ENCODE measurements around the gene SQSTM1.

Gene SQSTM1

DNA sequence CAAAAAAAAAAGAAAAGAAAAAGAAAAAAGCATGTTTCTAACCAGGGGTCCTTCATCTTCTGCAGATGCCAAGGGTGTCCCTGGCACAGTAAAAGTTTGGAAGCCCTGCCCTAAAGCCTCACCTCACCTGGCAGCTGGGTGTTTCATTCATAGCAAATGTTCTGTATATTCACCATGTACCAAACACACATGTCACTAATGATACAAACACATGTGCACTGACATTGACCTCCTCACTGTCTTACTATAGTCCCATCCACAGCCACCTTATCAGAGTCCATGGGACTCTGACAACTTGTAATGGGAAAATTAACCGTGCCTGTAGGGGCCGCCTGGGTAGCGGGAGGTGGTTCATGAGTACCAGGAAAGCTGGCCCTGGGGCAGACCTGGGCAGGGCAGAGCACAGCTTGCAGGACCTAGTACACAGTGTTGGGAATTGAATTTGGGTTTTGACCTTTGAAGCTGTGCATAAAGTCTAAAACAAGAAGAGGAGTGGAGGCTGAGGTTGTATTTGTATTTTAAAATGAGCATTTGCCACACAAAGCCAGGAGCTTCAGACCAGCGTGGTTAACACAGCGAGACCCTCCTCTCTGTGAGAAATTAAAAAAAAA, 7.6 kb upstream of the SQSTM1 start:
- TF ChIP-seq, protein P1, sequence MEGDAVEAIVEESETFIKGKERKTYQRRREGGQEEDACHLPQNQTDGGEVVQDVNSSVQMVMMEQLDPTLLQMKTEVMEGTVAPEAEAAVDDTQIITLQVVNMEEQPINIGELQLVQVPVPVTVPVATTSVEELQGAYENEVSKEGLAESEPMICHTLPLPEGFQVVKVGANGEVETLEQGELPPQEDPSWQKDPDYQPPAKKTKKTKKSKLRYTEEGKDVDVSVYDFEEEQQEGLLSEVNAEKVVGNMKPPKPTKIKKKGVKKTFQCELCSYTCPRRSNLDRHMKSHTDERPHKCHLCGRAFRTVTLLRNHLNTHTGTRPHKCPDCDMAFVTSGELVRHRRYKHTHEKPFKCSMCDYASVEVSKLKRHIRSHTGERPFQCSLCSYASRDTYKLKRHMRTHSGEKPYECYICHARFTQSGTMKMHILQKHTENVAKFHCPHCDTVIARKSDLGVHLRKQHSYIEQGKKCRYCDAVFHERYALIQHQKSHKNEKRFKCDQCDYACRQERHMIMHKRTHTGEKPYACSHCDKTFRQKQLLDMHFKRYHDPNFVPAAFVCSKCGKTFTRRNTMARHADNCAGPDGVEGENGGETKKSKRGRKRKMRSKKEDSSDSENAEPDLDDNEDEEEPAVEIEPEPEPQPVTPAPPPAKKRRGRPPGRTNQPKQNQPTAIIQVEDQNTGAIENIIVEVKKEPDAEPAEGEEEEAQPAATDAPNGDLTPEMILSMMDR (IDR thresholded peaks at IDR 0.05; ENCODE audit: low read depth, low read length): no peak
- no peak for DNase-seq (ENCODE audit: extremely low read depth, low read depth)

DNA sequence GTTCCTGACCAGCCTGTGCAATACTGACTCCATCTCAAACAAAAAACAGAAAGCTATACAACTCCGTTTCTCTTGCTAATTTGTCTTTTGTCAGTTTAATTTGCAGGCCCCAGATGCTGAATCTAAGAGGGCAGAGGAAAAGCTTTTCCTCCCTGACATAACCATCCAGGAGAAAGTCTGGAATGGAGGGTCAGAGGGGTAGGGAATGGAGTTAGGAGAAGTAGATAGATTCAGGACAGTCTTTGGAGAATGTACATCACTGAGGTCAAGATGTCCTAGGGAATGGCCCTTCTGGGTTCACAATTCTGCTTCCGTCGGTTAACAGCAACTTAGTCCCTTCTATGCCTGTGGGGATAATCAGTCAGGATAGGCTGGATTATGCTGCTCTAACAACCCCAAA, 6.6 kb upstream of the SQSTM1 start:
- DNase-seq (ENCODE audit: extremely low read depth, low read depth): no peak
- TF ChIP-seq, protein P1 (IDR thresholded peaks at IDR 0.05; ENCODE audit: low read depth, low read length): no peak

DNA sequence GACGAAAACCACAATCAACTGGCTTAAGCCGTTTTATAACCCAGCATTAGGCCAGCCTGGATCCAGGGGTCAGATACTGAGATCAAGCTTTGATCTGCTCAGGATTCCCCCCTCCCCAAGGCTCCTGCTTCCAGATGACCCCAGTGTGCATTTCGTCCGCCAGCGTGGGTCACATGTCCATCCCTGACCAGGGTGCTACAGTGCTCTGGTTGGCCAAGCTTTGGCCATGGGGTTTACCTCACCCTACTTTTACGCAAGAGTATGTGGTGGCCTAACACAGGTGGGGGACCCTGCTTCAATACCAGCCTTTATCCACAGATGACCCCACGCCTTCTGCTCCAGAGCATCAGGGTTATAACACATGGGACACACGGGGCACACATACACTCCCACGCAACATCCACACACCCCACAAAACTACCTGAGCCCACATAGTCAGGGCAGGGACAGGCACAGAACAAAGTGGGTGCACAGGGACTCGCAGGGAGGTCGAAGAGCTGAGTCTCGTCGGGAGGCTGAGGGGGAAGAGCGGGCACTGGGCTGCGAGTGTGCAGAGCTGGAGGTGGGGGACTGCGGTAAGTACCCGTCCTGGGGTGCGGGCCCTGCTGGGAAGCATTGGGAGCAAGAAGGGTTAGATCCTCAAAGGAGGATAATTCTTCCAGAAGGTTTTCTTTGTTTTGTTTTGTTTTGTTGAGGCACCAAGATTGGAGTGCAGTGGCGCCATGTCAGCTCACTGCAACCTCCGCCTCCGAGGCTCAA, 5.0 kb upstream of the SQSTM1 start:
- no peak for DNase-seq (ENCODE audit: extremely low read depth, low read depth)
- TF ChIP-seq, protein P1 (IDR thresholded peaks at IDR 0.05; ENCODE audit: low read depth, low read length): no peak

DNA sequence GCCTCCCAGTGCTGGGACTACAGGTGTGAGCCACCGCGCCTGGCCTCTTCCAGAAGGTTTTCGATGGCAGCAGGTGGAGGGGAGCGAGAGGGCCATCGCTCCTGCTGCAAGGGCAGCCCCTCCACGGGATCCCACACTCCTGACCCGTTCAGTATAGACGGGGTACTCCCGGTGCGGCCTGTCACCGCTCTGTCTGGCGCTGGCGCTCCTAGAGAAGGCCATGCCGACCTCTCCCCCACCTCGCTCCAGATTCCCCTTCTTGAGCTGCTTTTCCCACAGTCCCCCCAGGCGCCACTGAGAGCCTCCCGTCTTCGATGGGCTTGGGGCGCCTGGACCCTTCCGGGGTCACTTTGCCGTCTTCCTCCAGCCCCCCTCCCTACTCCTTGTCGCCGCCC, 4.3 kb upstream of the SQSTM1 start:
- no peak for DNase-seq (ENCODE audit: extremely low read depth, low read depth)
- TF ChIP-seq, protein P1 (IDR thresholded peaks at IDR 0.05; ENCODE audit: low read depth, low read length): no peak

DNA sequence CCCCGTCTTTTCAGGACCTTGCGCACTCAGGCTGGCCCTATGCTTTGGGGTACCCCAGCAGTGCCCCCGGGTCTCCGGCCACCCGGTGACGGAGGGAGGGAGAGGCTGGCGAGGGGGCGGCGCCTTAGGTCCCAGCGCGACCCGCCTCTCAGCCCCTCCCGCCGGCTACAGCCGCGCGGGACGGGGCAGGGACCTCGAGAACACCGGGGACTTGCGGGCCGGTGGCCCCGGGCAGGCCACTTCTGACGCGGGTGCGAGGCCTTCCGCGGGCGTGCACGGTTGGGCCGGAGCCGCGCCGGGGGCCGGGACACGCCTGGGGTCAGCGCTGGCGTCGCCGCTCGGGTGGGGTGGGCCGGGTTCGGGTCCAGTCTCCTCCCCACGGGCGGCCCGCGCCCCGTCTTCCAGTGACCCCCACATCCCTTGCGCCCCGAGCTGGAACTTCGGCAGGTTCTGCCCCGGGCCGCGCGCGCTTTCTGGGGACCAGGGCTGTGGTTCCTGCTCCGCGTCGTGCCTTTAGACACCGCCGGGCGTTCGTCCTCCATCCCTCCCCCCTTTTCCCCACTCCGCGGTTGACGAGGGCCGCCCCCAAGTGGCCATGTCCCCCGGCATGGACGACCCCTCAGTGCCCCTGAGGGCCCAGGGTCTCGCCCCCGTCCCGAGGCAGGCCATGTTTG, 3.8 kb upstream of the SQSTM1 start:
- TF ChIP-seq, protein P1 (IDR thresholded peaks at IDR 0.05; ENCODE audit: low read depth, low read length): peak; percentile 3
- DNase-seq (ENCODE audit: extremely low read depth, low read depth): no peak

DNA sequence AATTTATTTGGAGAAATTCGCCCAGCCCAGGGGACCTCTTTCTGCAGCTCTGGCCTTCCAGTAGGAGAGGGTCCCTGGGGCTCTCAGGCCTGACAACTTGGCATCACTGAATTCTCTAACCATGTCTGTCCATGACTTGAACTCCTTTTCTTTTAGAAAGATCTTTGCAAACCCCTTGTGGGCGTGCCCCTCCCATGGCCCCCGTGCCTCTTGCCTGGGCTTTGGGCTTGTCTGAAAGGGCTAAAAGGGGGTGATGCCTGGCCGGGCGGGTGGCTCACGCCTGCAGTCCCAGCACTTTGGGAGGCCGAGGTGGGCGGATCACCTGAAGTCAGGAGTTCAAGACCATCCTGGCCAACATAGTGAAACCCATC, 3.2 kb upstream of the SQSTM1 start:
- TF ChIP-seq, protein P1 (IDR thresholded peaks at IDR 0.05; ENCODE audit: low read depth, low read length): no peak
- DNase-seq (ENCODE audit: extremely low read depth, low read depth): no peak

All from AG09319 (cell line).